Stomach (tissue), 9 donors: ENCODE measurements around the gene SSC5D. TPM values are rescaled to one million over a fixed set of nuclear protein-coding genes. Genes with fewer than 3 reads are reported as not detected.

ENCODE experiments used
- DNase-seq, 2 donors: peaks; one replicate each; pipeline versions ENCODE4 v3.0.0 to v3.0.0-alpha.2; 2013 to 2019
- H3K27ac ChIP-seq, 5 donors: fragments of 200-600 bp in 4 of 5; sonication (generic) in 4 of 5; one replicate each; pipeline ENCODE4 v1.5.1; 2013 to 2019; ENCODE audit warnings: mild to moderate bottlenecking in 1 of 5, moderate library complexity in 1 of 5
- H3K27me3 ChIP-seq, 3 donors: fragments of 200-600 bp; sonication (generic); one replicate each; pipeline ENCODE4 v1.5.1; 2017 to 2019; ENCODE audit warnings: mixed run types in 1 of 3
- H3K36me3 ChIP-seq, 4 donors: fragments of 200-600 bp; sonication (generic); 1 replicate in 3 of 4; 2 replicates in 1 of 4; pipeline ENCODE4 v1.5.1; 2016 to 2019
- H3K4me1 ChIP-seq, 4 donors: fragments of 200-600 bp; sonication (generic); one replicate each; pipeline ENCODE4 v1.5.1; 2016 to 2019
- H3K4me3 ChIP-seq, 4 donors: fragments of 200-600 bp; sonication (generic) in 3 of 4; one replicate each; pipeline ENCODE4 v1.5.1; 2016 to 2019; ENCODE audit warnings: mild to moderate bottlenecking in 1 of 4
- H3K9me3 ChIP-seq, 4 donors: fragments of 200-600 bp; sonication (generic); one replicate each; pipeline ENCODE4 v1.5.1; 2016 to 2019
- CTCF ChIP-seq, 7 experiments: fragments of 450-650 bp in 4 of 7; fragments of 200-600 bp in 3 of 7; sonication (generic) in 3 of 7; IDR thresholded peaks; one replicate each; pipeline ENCODE4 v1.5.1; 2016 to 2019; ENCODE audit warnings: antibody characterized with exemption in 7 of 7, control low read depth in 2 of 7, mild to moderate bottlenecking in 1 of 7
- EP300 ChIP-seq: sonication (generic); formaldehyde crosslinking; IDR thresholded peaks from one replicate; pipeline ENCODE4 v1.6.1; 2017; ENCODE audit warnings: antibody characterized with exemption
- POLR2A ChIP-seq, 4 donors: fragments of 450-650 bp; IDR thresholded peaks; one replicate each; pipeline ENCODE4 v1.6.1; 2016; ENCODE audit warnings: antibody characterized with exemption in 4 of 4, control low read depth in 2 of 4, mild to moderate bottlenecking in 1 of 4, moderate library complexity in 1 of 4
- POLR2AphosphoS5 ChIP-seq, 3 donors: sonication (generic); formaldehyde crosslinking; IDR thresholded peaks; one replicate each; pipeline ENCODE4 v1.6.1; 2016; ENCODE audit warnings: antibody characterized with exemption in 3 of 3
- WGBS, 5 donors: extraction: QIAGEN DNeasy Blood & Tissue Kit in 3 of 5; methylation state at CpG; one replicate each; pipeline versions ENCODE4 v1.1.5 to v1.1.7; 2013 to 2018; 5-methylcytosine and 5-hydroxymethylcytosine counted together
- intact Hi-C: fragments of 100-400 bp; cut with DNase I; formaldehyde crosslinking; loops from one replicate; pipeline ENCODE4 v1.15.1; 2023; ENCODE audit warnings: low total_unique reads
- polyA plus RNA-seq, 3 donors: library from polyadenylated mRNA; stranded (reverse); fragments of 200-250 nt; gene quantifications; one replicate each; pipeline ENCODE4 v1.2.3, GENCODE V29; 2013
- total RNA-seq, 5 donors: library from RNA; depleted of rRNA; stranded (reverse); fragments of >200 nt; gene quantifications; one replicate each; pipeline versions ENCODE4 v1.1.0 to v1.2.3, GENCODE V29; 2014 to 2016
- donor health status: healthy with polysubstance abuse.
- donor health status: Bipolar disorder and iron deficiency.
- donor health status: healthy.

SSC5D gene
- total and polyA plus RNA-seq, 8 donors, result 0.46 to 15.1 (median 2.2) TPM; not detected in 1

- no peak overlapping the region for H3K4me3 ChIP-seq
- H3K9me3 ChIP-seq, result no peaks in the 10 kb centered on the region
- peaks cover 19 to 48% (median 35%) of the 10 kb centered on the region in 4 donors for H3K4me1 ChIP-seq
- H3K27ac ChIP-seq, result no peak overlapping the region
- peaks cover 0 to 41% (median 0%) of the 10 kb centered on the region in 3 donors for H3K27me3 ChIP-seq
- no peak for DNase-seq
- H3K36me3 ChIP-seq, result no peaks in the 10 kb centered on the region
- intact Hi-C loops, result no loop called here
- TF ChIP-seq EP300 (no peak), CTCF (IDR thresholded peaks at IDR 0.05) (no peak), POLR2A (IDR thresholded peaks at IDR 0.05) (no peak), POLR2AphosphoS5 (IDR thresholded peaks at IDR 0.05) (no peak)
- 60 to 79% (median 72%) methylated on average over 16 to 23 of the region's 23 CpGs for WGBS, 5 donors
Observed at GRCh38 chr19:55544776-55545439, 56.7 kb downstream of the SSC5D start.

- H3K27ac ChIP-seq, result peak within 1 kb of the TSS in 4 of 5 donors; percentile 81 to 89 (median 88)
- no peaks in the 10 kb centered on the region for H3K9me3 ChIP-seq
- WGBS, 5 donors, result 87 to 93% (median 90%) methylated on average over 10 of the region's 10 CpGs
- intact Hi-C loops, result no loop called here
- peaks cover 24 to 53% (median 39%) of the 10 kb centered on the region in 4 donors for H3K4me1 ChIP-seq
- H3K27me3 ChIP-seq, result peaks cover 0 to 45% (median 0%) of the 10 kb centered on the region in 3 donors
- no peak for DNase-seq
- no peak within 1 kb of the TSS for H3K4me3 ChIP-seq
- TF ChIP-seq EP300 (no peak), POLR2A (IDR thresholded peaks at IDR 0.05) (no peak), POLR2AphosphoS5 (IDR thresholded peaks at IDR 0.05) (no peak), CTCF (IDR thresholded peaks at IDR 0.05) (no peak)
- H3K36me3 ChIP-seq, result no peaks in the 10 kb centered on the region
Observed at GRCh38 chr19:55545443-55545842, 57.2 kb downstream of the SSC5D start, which contains the start of gene SBK3. TSS of gene SBK3 (minus strand) at chr19:55545543. CDS start at chr19:55545543, 0 bp downstream.

GRCh38 chr19:55546011-55546410 is 57.8 kb downstream of the SSC5D start:
- H3K27me3 ChIP-seq, result peaks cover 0 to 45% (median 0%) of the 10 kb centered on the region in 3 donors
- peaks cover 26 to 53% (median 39%) of the 10 kb centered on the region in 4 donors for H3K4me1 ChIP-seq
- H3K27ac ChIP-seq, result peak overlapping the region in 4 of 5 donors; percentile 81 to 89 (median 88)
- no peaks in the 10 kb centered on the region for H3K9me3 ChIP-seq
- H3K36me3 ChIP-seq, result no peaks in the 10 kb centered on the region
- intact Hi-C loops, result no loop called here
- H3K4me3 ChIP-seq, result no peak overlapping the region
- 61 to 72% (median 64%) methylated on average over 11 of the region's 11 CpGs for WGBS, 5 donors
- TF ChIP-seq POLR2A (IDR thresholded peaks at IDR 0.05), result no peak
- TF ChIP-seq CTCF (IDR thresholded peaks at IDR 0.05), result no peak
- TF ChIP-seq EP300, result no peak
- TF ChIP-seq POLR2AphosphoS5 (IDR thresholded peaks at IDR 0.05), result no peak
- no peak for DNase-seq

- no peaks in the 10 kb centered on the region for H3K9me3 ChIP-seq
- peaks cover 0 to 50% (median 0%) of the 10 kb centered on the region in 3 donors for H3K27me3 ChIP-seq
- WGBS, 5 donors, result 8 to 33% (median 15%) methylated on average over 7 to 17 of the region's 17 CpGs
- H3K36me3 ChIP-seq, result no peaks in the 10 kb centered on the region
- no peak overlapping the region for H3K4me3 ChIP-seq
- peak; percentile 78 to 81 for DNase-seq
- peak; percentile 48 to 64 (median 57) for TF ChIP-seq POLR2AphosphoS5 (IDR thresholded peaks at IDR 0.05)
- no peak for TF ChIP-seq CTCF (IDR thresholded peaks at IDR 0.05)
- H3K27ac ChIP-seq, result peak overlapping the region; percentile 79 to 89 (median 88)
- intact Hi-C loops, result no loop called here
- peaks cover 26 to 53% (median 39%) of the 10 kb centered on the region in 4 donors for H3K4me1 ChIP-seq
Observed at GRCh38 chr19:55546822-55547614, 58.8 kb downstream of the SSC5D start.
